SK-N-SH (cell line): ENCODE data around the gene NMT2. TPM values are rescaled to one million over a fixed set of nuclear protein-coding genes. Genes with fewer than 3 reads are reported as not detected.

ENCODE experiments used
- CTCF ChIA-PET: fragments of 300-600, 350-600 bp; formaldehyde crosslinking; extraction: SDS; loops from one replicate; lab custom pipeline; 2021; lab: Yijun Ruan, JAX
- POLR2A ChIA-PET: fragments of 350-600 bp; sonication (Branson Sonifier 250); formaldehyde crosslinking; extraction: SDS; loops from one replicate; lab custom pipeline; 2020; ENCODE audit warnings: antibody characterized with exemption, inconsistent platforms; lab: Yijun Ruan, JAX
- DNase-seq: peaks from one replicate; pipeline ENCODE4 v3.0.0; 2012
- H2AFZ ChIP-seq: fragments of 200-600 bp; sonication (generic); 2 replicates; pipeline ENCODE4 v1.8.1; 2016; ENCODE audit warnings: antibody characterized with exemption, mild to moderate bottlenecking, low read depth
- H3F3A ChIP-seq: fragments of 200-600 bp; sonication (generic); replicated peaks from 2 replicates; pipeline ENCODE3; 2016; ENCODE audit warnings: antibody characterized with exemption, mild to moderate bottlenecking; ENCODE audit not compliant: insufficient read depth
- H3K27ac ChIP-seq, 2 experiments: fragments of 200-500 bp in 1 of 2; fragments of 200-600 bp in 1 of 2; sonication (Bioruptor generic) in 1 of 2; sonication (generic), shearing (Covaris generic) in 1 of 2; 2 replicates each; pipeline versions ENCODE4 v1.5.1 to v1.6.1; 2014 to 2016; ENCODE audit warnings: low read depth in 2 of 2, inconsistent platforms in 1 of 2, low read length in 1 of 2, mild to moderate bottlenecking in 1 of 2, mixed read lengths in 1 of 2
- H3K27me3 ChIP-seq: fragments of 200-600 bp; sonication (generic), shearing (Covaris generic); 2 replicates; pipeline ENCODE4 v1.6.1; 2016; ENCODE audit warnings: mixed run types; ENCODE audit not compliant: insufficient read depth
- H3K36me3 ChIP-seq, 2 experiments: fragments of 200-500 bp in 1 of 2; fragments of 200-600 bp in 1 of 2; sonication (Bioruptor generic) in 1 of 2; sonication (generic) in 1 of 2; replicated peaks in 1 of 2; 2 replicates each; pipeline versions ENCODE3 to v1.5.1; 2014 to 2016; ENCODE audit warnings: low read length in 1 of 2, mild to moderate bottlenecking in 1 of 2; ENCODE audit not compliant: insufficient read depth in 2 of 2, control insufficient read depth in 1 of 2
- H3K4me1 ChIP-seq, 2 experiments: fragments of 200-500 bp in 1 of 2; fragments of 200-600 bp in 1 of 2; sonication (Bioruptor generic) in 1 of 2; sonication (generic), shearing (Covaris generic) in 1 of 2; 2 replicates each; pipeline versions ENCODE4 v1.5.1 to v1.6.1; 2014 to 2016; ENCODE audit warnings: low read depth in 1 of 2, low read length in 1 of 2, mixed run types in 1 of 2; ENCODE audit not compliant: insufficient read depth in 2 of 2, control insufficient read depth in 1 of 2
- H3K4me2 ChIP-seq: fragments of 200-600 bp; sonication (generic), shearing (Covaris generic); 2 replicates; pipeline ENCODE4 v1.6.1; 2017; ENCODE audit warnings: mixed run types
- H3K4me3 ChIP-seq, 2 experiments: fragments of 200-500 bp in 1 of 2; fragments of 200-600 bp in 1 of 2; sonication (Bioruptor generic) in 1 of 2; sonication (generic), shearing (Covaris generic) in 1 of 2; 2 replicates each; pipeline versions ENCODE4 v1.5.1 to v1.8.1; 2014 to 2016; ENCODE audit warnings: low read depth in 2 of 2, inconsistent platforms in 1 of 2, low read length in 1 of 2, mild to moderate bottlenecking in 1 of 2, mixed read lengths in 1 of 2, moderate library complexity in 1 of 2
- H3K79me2 ChIP-seq: fragments of 200-600 bp; sonication (generic); 2 replicates; pipeline ENCODE4 v1.8.1; 2017; ENCODE audit warnings: mild to moderate bottlenecking; ENCODE audit not compliant: insufficient read depth
- H3K9ac ChIP-seq: fragments of 200-600 bp; sonication (generic); 2 replicates; pipeline ENCODE4 v1.6.1; 2017; ENCODE audit warnings: mixed run types
- H3K9me2 ChIP-seq: fragments of 200-600 bp; sonication (generic); 2 replicates; pipeline ENCODE4 v1.6.1; 2017; ENCODE audit warnings: mixed run types
- H3K9me3 ChIP-seq: fragments of 200-600 bp; sonication (generic); 2 replicates; pipeline ENCODE4 v1.6.1; 2017; ENCODE audit warnings: mixed run types, mild to moderate bottlenecking, moderate library complexity
- H4K20me1 ChIP-seq: fragments of 200-600 bp; sonication (generic); 2 replicates; pipeline ENCODE4 v1.6.1; 2017; ENCODE audit warnings: mild to moderate bottlenecking, mixed run types; ENCODE audit not compliant: insufficient read depth
- FOXJ3 ChIP-seq: sonication (generic); formaldehyde crosslinking; IDR thresholded peaks from 2 replicates; pipeline ENCODE4 v1.5.1; 2020; ENCODE audit warnings: mild to moderate bottlenecking, missing genetic modification reagents
- FOXM1 ChIP-seq: IDR thresholded peaks from 2 replicates; pipeline ENCODE4 v1.4.0; 2012; ENCODE audit warnings: low read depth, mild to moderate bottlenecking
- JUND ChIP-seq: IDR thresholded peaks from 2 replicates; pipeline ENCODE4 v1.4.0; 2012
- MAX ChIP-seq: IDR thresholded peaks from 2 replicates; pipeline ENCODE4 v1.4.0; 2012; ENCODE audit warnings: low read depth
- MXI1 ChIP-seq: IDR thresholded peaks from 2 replicates; pipeline ENCODE4 v1.6.1; 2012; ENCODE audit warnings: mild to moderate bottlenecking, low read depth, low read length, improper control_type of control experiment
- POLR2AphosphoS5 ChIP-seq: IDR thresholded peaks from 2 replicates; pipeline ENCODE4 v1.6.1; 2012; ENCODE audit warnings: low read depth, low read length
- RAD21 ChIP-seq: IDR thresholded peaks from 2 replicates; pipeline ENCODE4 v1.6.1; 2012; ENCODE audit warnings: mild to moderate bottlenecking, low read length
- RFX5 ChIP-seq: IDR thresholded peaks from 2 replicates; pipeline ENCODE4 v1.6.1; 2012; ENCODE audit warnings: mild to moderate bottlenecking, improper control_type of control experiment, low read length
- RXRA ChIP-seq: IDR thresholded peaks from 2 replicates; pipeline ENCODE4 v1.4.0; 2012; ENCODE audit warnings: low read depth, mild to moderate bottlenecking, borderline replicate concordance
- SIN3A ChIP-seq: IDR thresholded peaks from 2 replicates; pipeline ENCODE4 v1.6.1; 2012; ENCODE audit warnings: low read depth, mild to moderate bottlenecking, low read length, moderate library complexity, borderline replicate concordance
- TEAD4 ChIP-seq: IDR thresholded peaks from 2 replicates; pipeline ENCODE4 v1.4.0; 2012; ENCODE audit warnings: mild to moderate bottlenecking, borderline replicate concordance; ENCODE audit not compliant: insufficient read depth
- YY1 ChIP-seq: IDR thresholded peaks from 2 replicates; pipeline ENCODE4 v1.4.0; 2012; ENCODE audit warnings: low read depth, mild to moderate bottlenecking
- WGBS: methylation state at CpG from one replicate; pipeline ENCODE4 v1.1.6; 2017; ENCODE audit warnings: low lambda C conversion rate; 5-methylcytosine and 5-hydroxymethylcytosine counted together
- polyA plus RNA-seq, 3 experiments: library from polyadenylated mRNA; depleted of rRNA; stranded (reverse); fragments of >200 nt; gene quantifications; 2 replicates each; pipeline ENCODE4 v1.2.3, GENCODE V29; 2012
- small RNA-seq, 7 experiments: library from RNA; depleted of rRNA; stranded (forward); fragments of <200 nt; gene quantifications; one replicate each; pipeline ENCODE3, GENCODE V24; 2012

Gene NMT2
- polyA plus RNA-seq, 1 of the 3 experiments (the other 2 are of a cell fraction) = 25.9 TPM

- TF ChIP-seq RAD21 (no peak), FOXJ3 (CRISPR knock-in tag) (no peak), POLR2AphosphoS5 (no peak)
- TF ChIP-seq, all 33 proteins: peak for 0
These were observed 108.6 kb downstream of the NMT2 start (continued) for GRCh38 chr10:15059914-15060313.

GRCh38 chr10:15058689-15059088 lies 109.8 kb downstream of the NMT2 start:
- no peaks in the 10 kb centered on the region for H3K36me3 ChIP-seq
- POLR2A ChIA-PET = no interaction called here
- H2AFZ ChIP-seq = no peak overlapping the region
- H3K9me2 ChIP-seq = no peaks in the 10 kb centered on the region
- no peak for TF ChIP-seq MAX
- TF ChIP-seq POLR2AphosphoS5 = no peak
- TF ChIP-seq RXRA = no peak
- no peak for TF ChIP-seq FOXJ3 (CRISPR knock-in tag)
- TF ChIP-seq FOXM1 = no peak
- no peak for TF ChIP-seq TEAD4
- no peak for TF ChIP-seq SIN3A
- no peak for TF ChIP-seq JUND
- no peak for TF ChIP-seq RFX5
- no peak for TF ChIP-seq YY1
- TF ChIP-seq MXI1 = no peak
- TF ChIP-seq, all 33 proteins: peak for 0
- H3K9me3 ChIP-seq = 0 out of 2 replicates have a peak, but pooled peaks cover 3% of the 10 kb centered on the region
- no peaks in the 10 kb centered on the region for H4K20me1 ChIP-seq
- WGBS = 3% methylated on average over 1 of the region's 1 CpG
- H3K4me3 ChIP-seq = no peak overlapping the region
- no peaks in the 10 kb centered on the region for H3K79me2 ChIP-seq
- no peak overlapping the region for H3K9ac ChIP-seq
- H3K4me1 ChIP-seq = no peaks in the 10 kb centered on the region
- H3K27ac ChIP-seq = no peak overlapping the region
- CTCF ChIA-PET = interaction anchor here (0.6 to 1.5 kb wide), 2 partner anchors 87 to 107 kb away, joined by 3 to 4 read pairs; no protein-coding TSS in a partner anchor
- H3K4me2 ChIP-seq = no peak overlapping the region
- no peaks in the 10 kb centered on the region for H3K27me3 ChIP-seq
- no peaks in the 10 kb centered on the region for H3F3A ChIP-seq
- DNase-seq = no peak

Small RNA genes lying within 50 kb of the gene (small RNA-seq; reads per million reads assigned to genes)
- gene AL590365.1 = 0 reads per million in 7 experiments

Other genes starting within 250 kb of the NMT2 start
- gene DCLRE1C, start 214.6 kb downstream of the NMT2 start, polyA plus RNA-seq (2012; rRNA removed) = 2.5 and 3.0 TPM in 2 replicates
- 0.42 and 0.43 TPM in 2 replicates for gene MEIG1, start 209.3 kb downstream of the NMT2 start, polyA plus RNA-seq (2012; rRNA removed)
- gene OLAH, start 124.8 kb downstream of the NMT2 start, polyA plus RNA-seq (2012; rRNA removed) = not detected in 2 replicates
- 0.54 and 0.92 TPM in 2 replicates for gene ACBD7, start 79.9 kb downstream of the NMT2 start, polyA plus RNA-seq (2012; rRNA removed)
- 18.5 and 20.4 TPM in 2 replicates for gene RPP38, start 71.3 kb downstream of the NMT2 start, polyA plus RNA-seq (2012; rRNA removed)
- 17.2 and 26.3 TPM in 2 replicates for gene FAM171A1, start 202.6 kb upstream of the NMT2 start, polyA plus RNA-seq (2012; rRNA removed)